Activated CD4-positive, alpha-beta T cell treated with anti-CD3 and anti-CD28 coated beads, Interleukin-2, amount 10 ng/mL, durations not matched to agents 24 days and 14 days (primary cell): ENCODE data around the gene PRKAG2. TPM values are rescaled to one million over a fixed set of nuclear protein-coding genes. Genes with fewer than 3 reads are reported as not detected.

Experiments
- DNase-seq: peaks from one replicate; pipeline ENCODE4 v3.0.0; 2022
- H3K27ac Mint-ChIP-seq: one replicate; pipeline ENCODE4 v1.8.0; 2022; ENCODE audit warnings: mild to moderate bottlenecking, mixed read lengths
- H3K27me3 Mint-ChIP-seq: one replicate; pipeline ENCODE4 v1.8.0; 2022; ENCODE audit warnings: mixed read lengths
- H3K36me3 Mint-ChIP-seq: one replicate; pipeline ENCODE4 v1.8.0; 2022; ENCODE audit warnings: low read depth, mild to moderate bottlenecking, mixed read lengths
- H3K4me1 Mint-ChIP-seq: one replicate; pipeline ENCODE4 v1.8.0; 2021; ENCODE audit warnings: mixed read lengths
- H3K4me3 Mint-ChIP-seq: one replicate; pipeline ENCODE4 v1.8.0; 2022; ENCODE audit warnings: mild to moderate bottlenecking, moderate library complexity, mixed read lengths
- H3K9me3 Mint-ChIP-seq: one replicate; pipeline ENCODE4 v1.8.0; 2021; ENCODE audit warnings: mixed read lengths
- intact Hi-C: fragments of 100-400 bp; cut with micrococcal nuclease; formaldehyde crosslinking; loops from one replicate; pipeline ENCODE4 v1.15.1; 2023
- total RNA-seq: library from RNA; stranded (reverse); gene quantifications from 2 replicates; pipeline ENCODE4 v1.2.3, GENCODE V29; 2022

The PRKAG2 gene
- total RNA-seq, 1 donor from 2014 or later: 14.3 TPM

DNA sequence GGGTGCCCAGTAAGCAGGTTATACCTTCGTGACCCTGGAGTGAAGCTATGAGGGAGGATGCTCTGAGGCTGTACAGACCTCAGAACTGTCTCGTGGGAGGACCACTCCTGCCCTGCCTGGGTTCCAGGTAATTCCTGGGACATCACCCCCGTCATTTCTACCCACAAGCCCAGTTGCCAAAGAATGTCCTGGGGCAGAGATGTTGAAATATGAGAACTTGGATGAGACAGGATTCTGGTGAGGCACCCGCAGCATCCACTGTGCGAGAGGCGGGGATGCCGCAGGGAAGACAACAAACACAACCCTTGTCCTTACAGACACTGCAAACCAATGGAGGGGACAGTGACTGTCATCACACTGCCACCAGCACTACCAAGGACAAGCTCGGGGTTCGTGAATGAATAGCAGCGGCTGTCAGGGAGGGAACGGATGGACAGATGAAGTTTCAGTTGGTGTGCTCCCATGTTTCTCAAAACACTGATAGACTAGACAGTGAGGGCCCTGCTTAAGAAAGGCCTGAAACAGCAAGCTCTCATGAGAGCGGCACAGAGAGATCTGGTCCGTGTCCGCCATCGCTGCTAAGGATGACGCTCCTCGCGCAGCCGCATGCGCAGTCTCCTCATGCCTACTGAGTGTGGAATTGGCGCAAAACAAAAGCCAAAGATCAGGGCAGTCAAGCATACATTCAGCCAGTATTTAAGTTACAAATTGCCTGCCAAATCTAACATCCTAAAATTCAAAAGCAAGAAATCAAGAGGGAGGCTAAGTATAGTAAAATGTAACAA is 275.2 kb downstream of the PRKAG2 start:
- intact Hi-C loops: no loop called here
- peaks cover 2% of the 10 kb centered on the region for H3K36me3 Mint-ChIP-seq
- no peak overlapping the region for H3K27ac Mint-ChIP-seq

DNA sequence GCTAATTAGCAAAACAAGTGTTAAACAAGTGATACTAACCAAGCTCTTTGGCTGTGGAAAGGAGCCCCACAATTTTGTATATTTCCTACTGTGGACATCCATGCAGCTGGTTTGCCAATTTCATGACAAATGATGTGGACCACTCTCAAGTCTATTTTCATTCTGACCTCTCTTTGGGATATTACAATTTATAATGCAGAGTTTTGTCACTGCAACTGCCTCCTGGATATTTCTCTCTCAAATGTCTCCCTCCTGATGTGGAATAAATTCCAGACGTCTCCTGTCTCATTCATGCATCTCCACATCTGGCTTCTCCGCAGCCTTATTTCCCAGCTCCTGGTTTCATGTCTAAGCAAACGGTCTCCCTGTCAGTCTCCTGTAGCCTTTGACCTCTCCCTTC is 276.6 kb downstream of the PRKAG2 start:
- no peak overlapping the region for H3K4me3 Mint-ChIP-seq
- peaks cover 8% of the 10 kb centered on the region for H3K4me1 Mint-ChIP-seq
- H3K36me3 Mint-ChIP-seq: peaks cover 2% of the 10 kb centered on the region
- no peaks in the 10 kb centered on the region for H3K9me3 Mint-ChIP-seq
- intact Hi-C loops: no loop called here
- no peak overlapping the region for H3K27ac Mint-ChIP-seq
- no peaks in the 10 kb centered on the region for H3K27me3 Mint-ChIP-seq
- DNase-seq: no peak

More for the DNA sequence above, 275.2 kb downstream of the PRKAG2 start:
- no peaks in the 10 kb centered on the region for H3K27me3 Mint-ChIP-seq
- H3K4me3 Mint-ChIP-seq: no peak overlapping the region
- H3K4me1 Mint-ChIP-seq: peaks cover 8% of the 10 kb centered on the region
- no peaks in the 10 kb centered on the region for H3K9me3 Mint-ChIP-seq
- DNase-seq: no peak

DNA sequence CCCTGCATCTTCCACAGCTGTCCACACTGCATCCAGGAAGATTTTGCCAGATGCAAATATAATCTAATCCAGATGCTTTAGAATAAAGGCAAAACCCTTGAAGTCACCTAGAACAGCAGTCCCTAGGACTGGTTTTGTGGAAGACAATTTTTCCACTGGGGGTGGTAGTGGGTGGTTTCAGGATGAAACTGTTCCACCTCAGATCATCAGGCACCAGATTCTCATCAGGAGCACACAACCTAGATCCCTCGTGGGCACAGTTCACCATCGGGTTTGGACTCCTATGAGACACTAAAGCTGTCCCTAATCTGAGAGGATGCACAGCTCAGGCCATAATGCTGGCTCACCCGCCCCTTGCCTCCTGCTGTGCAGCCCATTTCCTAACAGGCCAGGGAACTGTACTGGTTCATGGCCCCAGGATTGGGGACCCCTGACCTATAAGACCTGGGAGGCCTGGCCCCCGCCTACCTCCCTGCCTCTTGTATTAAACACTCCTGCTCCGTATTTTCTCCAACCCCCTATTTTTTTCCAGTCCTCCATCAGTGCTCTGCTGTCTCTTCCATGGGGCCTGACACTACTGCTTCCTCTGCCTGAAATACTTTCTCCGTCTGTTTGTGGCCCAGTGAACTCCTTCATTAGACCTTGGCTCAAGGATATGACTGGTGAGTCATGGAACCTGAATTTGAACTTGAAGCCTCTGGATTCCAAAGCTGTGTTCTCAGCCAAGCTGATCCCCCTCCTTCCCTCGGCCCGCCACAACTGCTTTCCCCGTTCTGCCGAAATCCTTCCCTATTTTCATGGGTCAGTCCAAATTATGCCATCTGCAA is 277.3 kb downstream of the PRKAG2 start:
- Mint-ChIP-seq H3K27me3 (no peaks in the 10 kb centered on the region), H3K4me1 (peaks cover 8% of the 10 kb centered on the region), H3K4me3 (no peak overlapping the region), H3K27ac (no peak overlapping the region), H3K36me3 (peaks cover 2% of the 10 kb centered on the region), H3K9me3 (no peaks in the 10 kb centered on the region)
- no peak for DNase-seq
- intact Hi-C loops: no loop called here

DNA sequence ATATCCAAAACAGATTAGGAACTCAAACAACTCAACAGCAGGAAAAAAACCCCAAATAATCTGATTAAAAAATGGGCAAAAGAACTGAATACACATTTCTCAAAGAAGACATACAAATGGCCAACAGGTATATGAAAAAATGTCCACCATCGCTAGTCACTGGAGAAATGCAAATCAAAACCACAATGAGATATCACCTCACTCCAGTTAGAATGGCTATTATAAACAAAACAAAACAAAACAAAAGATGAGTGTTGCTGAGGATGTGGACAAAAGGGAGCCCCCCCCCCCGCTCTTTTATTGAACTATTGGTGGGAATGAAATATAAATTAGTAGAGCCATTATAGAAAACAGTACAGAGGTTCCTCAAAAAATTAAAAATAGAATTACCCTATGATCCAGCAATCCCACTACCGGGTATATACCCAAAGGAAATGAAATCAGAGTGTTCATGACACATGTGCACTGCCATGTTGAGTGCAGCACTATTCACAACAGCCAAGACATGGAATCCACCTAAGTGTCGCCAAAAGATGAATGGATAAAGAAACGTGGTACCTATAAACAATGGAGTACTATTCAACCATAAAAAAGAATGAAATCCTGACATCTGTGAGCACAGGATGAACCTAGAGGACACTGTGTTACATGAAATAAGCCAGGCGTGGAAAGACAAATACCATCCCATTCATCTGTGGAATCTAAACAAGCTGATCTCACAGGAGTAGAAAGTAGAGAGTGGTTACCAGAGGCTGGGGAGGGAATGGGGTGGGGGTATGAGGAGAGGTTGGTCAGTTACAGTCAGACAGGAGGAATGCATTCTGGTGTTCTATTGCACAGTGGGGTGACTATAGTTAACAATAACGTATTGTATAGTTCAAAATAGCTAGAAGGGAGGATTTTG is 279.1 kb downstream of the PRKAG2 start:
- intact Hi-C loops: no loop called here
- no peak overlapping the region for H3K27ac Mint-ChIP-seq
- no peaks in the 10 kb centered on the region for H3K36me3 Mint-ChIP-seq
- H3K4me3 Mint-ChIP-seq: no peak overlapping the region
- H3K27me3 Mint-ChIP-seq: no peaks in the 10 kb centered on the region
- DNase-seq: no peak
- H3K9me3 Mint-ChIP-seq: no peaks in the 10 kb centered on the region
- H3K4me1 Mint-ChIP-seq: peaks cover 8% of the 10 kb centered on the region

DNA sequence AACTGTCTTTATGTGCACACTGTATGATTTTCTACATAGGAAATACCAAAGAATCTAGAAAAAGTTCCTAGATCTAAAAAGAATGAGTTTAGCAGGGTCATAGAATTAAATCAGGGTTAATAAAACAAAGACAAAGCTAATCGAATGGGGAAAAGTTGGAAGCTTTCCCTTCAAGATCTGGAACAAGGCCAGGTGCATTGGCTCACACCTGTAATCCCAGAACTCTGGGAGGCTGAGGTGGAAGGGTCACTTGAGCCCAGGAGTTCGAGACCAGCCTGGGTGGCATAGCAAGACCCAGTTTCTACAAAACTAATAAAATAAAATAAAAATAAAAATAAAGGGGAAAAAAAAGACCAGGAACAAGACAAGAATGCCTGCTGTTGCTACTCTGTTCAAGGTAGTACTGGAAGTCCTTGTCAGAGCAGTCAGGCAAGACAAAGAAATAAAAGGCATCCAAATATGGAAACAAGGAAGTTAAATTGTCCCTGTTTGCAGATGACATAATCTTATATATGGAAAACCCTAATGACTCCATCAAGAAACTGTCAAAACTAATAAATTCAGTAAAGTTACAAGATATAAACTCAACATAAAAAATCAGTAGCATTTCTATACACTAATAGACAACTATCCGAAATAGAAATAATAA is 281.1 kb downstream of the PRKAG2 start:
- Mint-ChIP-seq H3K36me3 (peaks cover 2% of the 10 kb centered on the region), H3K4me3 (no peak overlapping the region), H3K27me3 (no peaks in the 10 kb centered on the region), H3K27ac (no peak overlapping the region), H3K4me1 (peaks cover 8% of the 10 kb centered on the region), H3K9me3 (no peaks in the 10 kb centered on the region)
- intact Hi-C loops: no loop called here
- no peak for DNase-seq

DNA sequence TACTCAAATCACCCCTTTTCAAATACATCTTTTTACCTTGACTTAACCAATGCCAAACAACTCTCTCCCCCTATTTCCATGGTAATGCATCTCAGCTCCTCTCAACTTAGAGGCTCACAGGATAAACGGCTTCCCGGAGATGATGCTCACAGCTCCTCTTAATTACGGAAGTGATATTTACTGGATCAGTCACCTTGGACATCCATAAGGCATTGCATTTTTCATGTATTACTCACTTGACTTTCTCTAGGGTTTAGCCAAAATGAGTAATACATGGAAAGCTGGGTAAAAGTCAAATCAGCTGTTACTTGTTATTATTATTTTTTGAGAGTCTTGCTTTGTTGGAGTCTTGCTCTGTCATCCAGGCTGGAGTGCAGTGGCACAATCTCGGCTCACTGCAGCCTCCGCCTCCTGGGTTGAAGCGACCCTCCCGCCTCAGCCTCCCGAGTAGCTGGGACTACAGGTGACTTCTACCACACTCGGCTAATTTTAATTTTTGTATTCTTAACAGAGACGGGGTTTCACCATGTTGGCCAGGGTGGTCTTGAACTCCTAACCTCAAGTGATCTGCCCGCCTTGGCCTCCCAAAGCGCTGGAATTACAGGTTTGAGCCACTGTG is 283.9 kb downstream of the PRKAG2 start:
- Mint-ChIP-seq H3K27ac (no peak overlapping the region), H3K36me3 (peaks cover 2% of the 10 kb centered on the region), H3K4me3 (no peak overlapping the region), H3K9me3 (no peaks in the 10 kb centered on the region), H3K4me1 (no peaks in the 10 kb centered on the region), H3K27me3 (no peaks in the 10 kb centered on the region)
- no peak for DNase-seq
- intact Hi-C loops: no loop called here

DNA sequence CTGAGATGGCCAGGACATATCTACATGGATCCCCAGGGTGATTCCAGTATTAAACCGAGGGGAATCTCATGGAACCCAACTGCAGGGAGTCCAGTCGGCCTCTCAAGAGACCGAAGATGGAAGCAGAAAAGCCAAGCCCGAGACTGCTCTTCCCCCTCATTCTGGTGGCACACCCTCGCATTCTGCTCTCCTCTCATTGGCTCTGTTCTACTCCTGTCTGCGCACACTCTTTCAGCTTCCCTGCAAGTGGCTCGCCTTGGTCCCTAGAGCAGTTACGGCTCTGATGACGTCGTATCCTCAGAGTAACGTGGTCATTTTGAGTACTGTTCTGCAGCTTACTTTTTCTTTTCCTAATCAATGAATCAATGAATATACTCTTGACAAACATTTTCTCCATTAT is 284.6 kb downstream of the PRKAG2 start:
- Mint-ChIP-seq H3K9me3 (no peaks in the 10 kb centered on the region), H3K4me3 (no peak overlapping the region), H3K4me1 (no peaks in the 10 kb centered on the region), H3K27ac (no peak overlapping the region), H3K36me3 (peaks cover 2% of the 10 kb centered on the region), H3K27me3 (no peaks in the 10 kb centered on the region)
- no peak for DNase-seq
- intact Hi-C loops: no loop called here

DNA sequence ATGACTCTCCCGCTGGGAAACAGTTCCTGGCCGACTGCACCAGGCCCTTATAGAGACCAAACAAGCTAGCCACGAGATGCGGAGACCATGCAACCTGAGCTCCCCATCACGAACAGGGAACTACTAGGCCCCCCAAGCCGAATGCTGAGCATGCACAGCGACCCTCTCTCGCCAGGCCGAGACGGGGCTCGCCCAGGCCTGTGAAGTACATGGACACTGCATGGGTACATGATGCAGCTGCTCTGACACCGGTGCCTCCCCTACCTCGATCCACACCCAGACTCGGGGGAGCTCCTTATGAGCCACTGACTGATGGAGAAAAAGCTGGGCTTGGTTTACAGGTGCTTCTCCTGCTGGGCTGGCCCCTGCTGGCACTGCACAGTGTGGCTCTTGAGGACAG is 285.0 kb downstream of the PRKAG2 start:
- intact Hi-C loops: no loop called here
- Mint-ChIP-seq H3K27ac (no peak overlapping the region), H3K4me1 (no peaks in the 10 kb centered on the region), H3K27me3 (no peaks in the 10 kb centered on the region), H3K9me3 (no peaks in the 10 kb centered on the region), H3K36me3 (peaks cover 2% of the 10 kb centered on the region), H3K4me3 (no peak overlapping the region)
- no peak for DNase-seq

DNA sequence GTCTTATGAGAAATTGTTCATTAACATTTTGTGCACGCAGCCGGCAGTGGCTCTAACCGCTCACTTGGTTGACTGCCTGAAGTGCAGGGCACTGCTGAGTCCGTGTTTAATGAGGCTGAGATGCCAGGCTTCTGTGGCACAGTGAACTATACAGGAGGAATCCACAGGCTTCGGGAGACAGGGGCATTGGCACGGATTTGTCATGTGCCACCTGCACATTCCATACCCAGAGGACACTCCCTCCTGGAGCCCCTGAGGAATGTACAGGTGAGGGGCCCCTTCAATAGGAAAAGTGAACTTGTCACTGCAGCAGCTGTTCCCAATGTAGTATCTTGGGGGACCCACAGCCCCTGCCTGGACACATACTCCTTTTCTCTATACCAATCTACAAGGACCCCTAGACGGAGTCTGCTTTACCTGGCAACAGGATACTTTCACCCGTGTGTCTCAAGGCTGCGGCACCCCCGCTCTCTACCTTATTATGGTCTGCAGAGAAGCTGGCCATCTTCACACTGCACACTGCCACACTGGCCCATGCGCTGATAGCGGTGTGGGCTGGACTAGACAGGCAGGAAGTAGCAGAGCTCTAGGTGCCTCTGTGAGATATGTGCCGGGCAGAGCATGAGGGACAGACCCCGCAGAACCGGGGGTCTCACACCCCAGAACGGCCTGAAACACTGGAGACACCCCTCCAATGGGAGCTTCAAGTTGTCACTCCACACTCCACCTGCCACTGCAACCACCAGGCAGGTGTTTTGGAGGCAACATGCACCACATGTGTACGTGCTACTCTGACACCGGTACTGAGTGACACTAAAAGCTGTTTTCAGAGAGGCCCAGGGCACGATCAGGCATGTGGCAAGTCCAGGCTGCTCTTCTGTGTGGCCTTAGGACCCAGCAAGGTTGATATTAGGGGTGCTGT is 285.8 kb downstream of the PRKAG2 start:
- no peaks in the 10 kb centered on the region for H3K27me3 Mint-ChIP-seq
- H3K4me1 Mint-ChIP-seq: no peaks in the 10 kb centered on the region
- intact Hi-C loops: no loop called here
- H3K9me3 Mint-ChIP-seq: no peaks in the 10 kb centered on the region
- H3K36me3 Mint-ChIP-seq: peaks cover 2% of the 10 kb centered on the region
- DNase-seq: no peak
- no peak overlapping the region for H3K4me3 Mint-ChIP-seq
- no peak overlapping the region for H3K27ac Mint-ChIP-seq

DNA sequence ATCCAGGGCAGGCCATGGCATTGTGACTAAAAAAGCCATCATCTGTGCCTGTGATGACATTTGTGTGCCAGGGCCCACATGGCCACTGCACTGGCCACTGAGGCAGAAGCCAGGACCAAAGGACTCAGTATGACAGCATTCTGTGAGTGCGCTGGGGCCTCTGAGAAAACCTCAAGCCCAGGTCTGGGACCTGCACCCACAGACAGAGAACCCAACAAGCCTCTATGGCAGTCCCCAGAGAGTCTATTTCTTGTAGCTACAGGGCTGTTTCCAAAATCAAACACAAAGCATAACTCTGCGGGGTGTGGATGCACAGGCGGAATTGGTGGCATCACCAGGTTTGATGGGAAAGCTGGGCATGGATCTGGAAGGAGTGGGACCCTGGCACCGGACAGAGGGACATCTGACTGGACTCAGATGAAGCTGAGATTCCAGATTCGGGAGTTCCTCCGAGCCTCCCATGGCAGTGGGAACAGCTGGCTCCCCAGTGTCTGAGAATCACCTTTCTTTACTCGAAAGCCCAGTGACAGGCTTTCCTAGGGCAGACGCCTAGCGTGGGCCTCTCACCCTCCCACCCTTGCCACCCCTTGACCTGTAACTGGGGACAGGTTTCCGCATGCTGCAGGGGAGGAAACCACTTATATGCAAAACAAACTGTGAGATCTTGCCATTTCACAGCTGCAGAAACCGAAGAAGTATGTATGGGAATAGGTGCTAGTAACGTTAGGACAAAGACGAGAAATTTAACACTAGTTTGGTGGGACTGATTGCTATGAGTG is 286.7 kb downstream of the PRKAG2 start:
- Mint-ChIP-seq H3K4me3 (no peak overlapping the region), H3K9me3 (no peaks in the 10 kb centered on the region), H3K27me3 (no peaks in the 10 kb centered on the region), H3K4me1 (no peaks in the 10 kb centered on the region), H3K27ac (no peak overlapping the region), H3K36me3 (peaks cover 2% of the 10 kb centered on the region)
- intact Hi-C loops: no loop called here
- no peak for DNase-seq

DNA sequence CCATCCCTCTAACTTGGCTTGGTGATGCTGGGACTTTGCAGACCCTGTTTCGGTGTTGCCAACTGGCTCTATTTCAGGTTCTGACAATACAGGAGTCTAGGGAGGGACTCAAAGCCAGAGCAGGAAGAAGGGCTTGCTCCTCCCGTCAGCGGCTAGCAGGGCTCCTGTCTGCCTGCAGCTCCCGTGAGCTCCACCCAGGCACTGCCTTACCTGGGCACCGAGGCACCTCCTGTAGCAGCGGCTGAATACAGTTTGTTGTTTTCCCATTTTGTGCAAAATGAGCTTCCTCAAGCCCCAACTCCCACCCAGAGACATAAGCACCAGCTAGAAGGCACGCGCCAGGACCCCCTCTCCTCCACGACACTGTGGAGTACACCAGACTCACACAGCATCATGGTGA is 287.9 kb downstream of the PRKAG2 start:
- DNase-seq: no peak
- intact Hi-C loops: no loop called here
- no peaks in the 10 kb centered on the region for H3K9me3 Mint-ChIP-seq
- H3K4me1 Mint-ChIP-seq: no peaks in the 10 kb centered on the region
- H3K27me3 Mint-ChIP-seq: no peaks in the 10 kb centered on the region
- peaks cover 2% of the 10 kb centered on the region for H3K36me3 Mint-ChIP-seq
- no peak overlapping the region for H3K4me3 Mint-ChIP-seq
- H3K27ac Mint-ChIP-seq: no peak overlapping the region
